Measurements from ENCODE around the gene GUCY1A2.

GUCY1A2 gene

GRCh38 chr11:106999196-106999595, 19.1 kb downstream of the GUCY1A2 start:
- in situ Hi-C loops (cut with HindIII; ENCODE audit: low sequenced_read_pairs): no loop called here
- no peak overlapping the region for H3K4me3 ChIP-seq (ENCODE audit: low read depth, low read length)
- no peak for DNase-seq (ENCODE audit: low read depth)
- TF ChIP-seq, protein P1, sequence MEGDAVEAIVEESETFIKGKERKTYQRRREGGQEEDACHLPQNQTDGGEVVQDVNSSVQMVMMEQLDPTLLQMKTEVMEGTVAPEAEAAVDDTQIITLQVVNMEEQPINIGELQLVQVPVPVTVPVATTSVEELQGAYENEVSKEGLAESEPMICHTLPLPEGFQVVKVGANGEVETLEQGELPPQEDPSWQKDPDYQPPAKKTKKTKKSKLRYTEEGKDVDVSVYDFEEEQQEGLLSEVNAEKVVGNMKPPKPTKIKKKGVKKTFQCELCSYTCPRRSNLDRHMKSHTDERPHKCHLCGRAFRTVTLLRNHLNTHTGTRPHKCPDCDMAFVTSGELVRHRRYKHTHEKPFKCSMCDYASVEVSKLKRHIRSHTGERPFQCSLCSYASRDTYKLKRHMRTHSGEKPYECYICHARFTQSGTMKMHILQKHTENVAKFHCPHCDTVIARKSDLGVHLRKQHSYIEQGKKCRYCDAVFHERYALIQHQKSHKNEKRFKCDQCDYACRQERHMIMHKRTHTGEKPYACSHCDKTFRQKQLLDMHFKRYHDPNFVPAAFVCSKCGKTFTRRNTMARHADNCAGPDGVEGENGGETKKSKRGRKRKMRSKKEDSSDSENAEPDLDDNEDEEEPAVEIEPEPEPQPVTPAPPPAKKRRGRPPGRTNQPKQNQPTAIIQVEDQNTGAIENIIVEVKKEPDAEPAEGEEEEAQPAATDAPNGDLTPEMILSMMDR (IDR thresholded peaks at IDR 0.05; ENCODE audit: low read depth, low read length, missing control alignments): no peak

- no peak overlapping the region for H3K4me3 ChIP-seq (ENCODE audit: low read depth, low read length)
- in situ Hi-C loops (cut with HindIII; ENCODE audit: low sequenced_read_pairs): no loop called here
- DNase-seq (ENCODE audit: low read depth): no peak
- TF ChIP-seq, protein P1 (IDR thresholded peaks at IDR 0.05; ENCODE audit: low read depth, low read length, missing control alignments): no peak
Observed at GRCh38 chr11:106998916-106999188, 19.4 kb downstream of the GUCY1A2 start.

DNA sequence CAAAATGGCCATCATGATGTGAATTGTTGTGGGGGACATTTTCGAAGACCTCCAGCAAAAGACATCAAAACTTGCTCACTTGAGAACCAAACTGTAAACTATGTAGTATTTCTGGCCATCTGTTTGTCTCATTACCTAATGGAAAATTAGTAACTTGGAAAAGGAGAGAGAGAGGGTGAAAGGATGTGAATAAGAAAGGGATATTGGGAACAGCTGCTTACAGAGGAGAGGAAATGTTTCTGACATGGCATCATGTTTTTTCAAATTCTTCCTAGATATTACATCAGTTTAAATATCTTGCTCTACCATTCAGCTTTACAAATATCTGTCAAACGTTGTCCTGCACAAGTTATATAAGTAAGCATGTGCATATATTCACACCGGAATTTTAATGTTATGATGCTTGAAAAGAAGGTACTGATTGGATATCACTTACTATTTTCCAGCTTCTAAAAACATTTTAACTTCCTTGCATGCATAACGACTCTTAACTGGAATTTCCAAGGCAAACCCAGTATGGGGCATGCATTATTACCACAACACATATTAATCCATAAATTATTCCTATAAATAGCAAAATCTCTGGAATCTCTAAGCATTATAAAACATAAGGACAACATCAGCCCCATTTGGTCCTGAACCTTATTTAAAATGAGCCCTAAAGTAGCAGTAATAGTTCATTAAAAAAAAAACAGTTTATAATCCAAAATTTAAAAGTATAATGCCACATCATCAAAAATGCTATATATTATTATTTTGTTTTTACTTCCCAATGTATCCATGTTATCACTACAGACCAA, 20.0 kb downstream of the GUCY1A2 start:
- TF ChIP-seq, protein P1 (IDR thresholded peaks at IDR 0.05; ENCODE audit: low read depth, low read length, missing control alignments): no peak
- in situ Hi-C loops (cut with HindIII; ENCODE audit: low sequenced_read_pairs): no loop called here
- DNase-seq (ENCODE audit: low read depth): no peak
- H3K4me3 ChIP-seq (ENCODE audit: low read depth, low read length): no peak overlapping the region

DNA sequence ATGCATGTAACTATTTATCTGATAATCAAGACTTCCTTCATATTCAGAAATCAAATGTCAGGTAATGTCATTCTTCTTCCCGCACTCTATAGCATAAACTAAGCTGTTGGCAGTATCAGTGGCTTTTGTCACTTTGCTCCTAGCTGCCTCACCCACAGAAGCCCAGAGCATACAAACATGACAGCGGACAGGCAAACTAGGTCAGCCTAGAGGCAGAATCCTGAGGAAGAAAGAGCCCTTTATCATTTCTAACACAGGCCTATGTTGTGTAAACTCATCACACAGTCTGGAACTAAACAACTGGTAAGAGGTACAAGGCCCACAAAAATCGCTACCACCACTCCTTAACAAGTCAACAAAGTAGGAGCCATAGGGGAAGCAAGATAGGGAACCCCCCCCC, 21.0 kb downstream of the GUCY1A2 start:
- in situ Hi-C loops (cut with HindIII; ENCODE audit: low sequenced_read_pairs): no loop called here
- no peak overlapping the region for H3K4me3 ChIP-seq (ENCODE audit: low read depth, low read length)
- DNase-seq (ENCODE audit: low read depth): no peak
- TF ChIP-seq, protein P1 (IDR thresholded peaks at IDR 0.05; ENCODE audit: low read depth, low read length, missing control alignments): no peak

DNA sequence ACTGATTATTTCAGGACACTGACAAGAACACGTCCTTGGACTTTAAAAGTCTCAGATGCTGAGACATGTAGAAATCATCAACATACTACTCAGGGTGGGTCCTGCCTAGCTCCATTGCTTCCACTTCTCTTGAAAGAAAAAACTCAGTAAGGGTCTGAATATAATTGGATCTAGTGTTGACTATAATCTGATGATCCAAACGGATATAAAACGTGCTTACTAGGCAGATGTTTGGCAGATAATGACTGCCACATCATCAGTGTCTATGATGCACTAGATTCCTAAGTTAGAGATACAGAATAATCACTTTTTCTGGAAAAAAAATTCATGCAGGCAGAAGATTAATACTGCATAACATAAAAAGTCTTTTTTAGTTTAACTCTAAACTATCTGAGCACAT, 21.6 kb downstream of the GUCY1A2 start:
- in situ Hi-C loops (cut with HindIII; ENCODE audit: low sequenced_read_pairs): no loop called here
- DNase-seq (ENCODE audit: low read depth): no peak
- TF ChIP-seq, protein P1 (IDR thresholded peaks at IDR 0.05; ENCODE audit: low read depth, low read length, missing control alignments): no peak
- no peak overlapping the region for H3K4me3 ChIP-seq (ENCODE audit: low read depth, low read length)

- in situ Hi-C loops (cut with HindIII; ENCODE audit: low sequenced_read_pairs): no loop called here
- TF ChIP-seq, protein P1 (IDR thresholded peaks at IDR 0.05; ENCODE audit: low read depth, low read length, missing control alignments): no peak
- no peak for DNase-seq (ENCODE audit: low read depth)
- H3K4me3 ChIP-seq (ENCODE audit: low read depth, low read length): no peak overlapping the region
Observed at GRCh38 chr11:106990331-106990730, 27.9 kb downstream of the GUCY1A2 start.

All from astrocyte of the cerebellum (primary cell).